Activated CD4-positive, CD25-positive, alpha-beta regulatory T cell treated with anti-CD3 and anti-CD28 coated beads, Interleukin-2, amount 50 U/mL, for 16 hours (primary cell): ENCODE results near the gene OR10A3.

ENCODE experiments used
- DNase-seq: peaks from one replicate; pipeline ENCODE4 v3.0.0-alpha.2; 2020; ENCODE audit warnings: low read depth, low spot score

The OR10A3 gene

DNA sequence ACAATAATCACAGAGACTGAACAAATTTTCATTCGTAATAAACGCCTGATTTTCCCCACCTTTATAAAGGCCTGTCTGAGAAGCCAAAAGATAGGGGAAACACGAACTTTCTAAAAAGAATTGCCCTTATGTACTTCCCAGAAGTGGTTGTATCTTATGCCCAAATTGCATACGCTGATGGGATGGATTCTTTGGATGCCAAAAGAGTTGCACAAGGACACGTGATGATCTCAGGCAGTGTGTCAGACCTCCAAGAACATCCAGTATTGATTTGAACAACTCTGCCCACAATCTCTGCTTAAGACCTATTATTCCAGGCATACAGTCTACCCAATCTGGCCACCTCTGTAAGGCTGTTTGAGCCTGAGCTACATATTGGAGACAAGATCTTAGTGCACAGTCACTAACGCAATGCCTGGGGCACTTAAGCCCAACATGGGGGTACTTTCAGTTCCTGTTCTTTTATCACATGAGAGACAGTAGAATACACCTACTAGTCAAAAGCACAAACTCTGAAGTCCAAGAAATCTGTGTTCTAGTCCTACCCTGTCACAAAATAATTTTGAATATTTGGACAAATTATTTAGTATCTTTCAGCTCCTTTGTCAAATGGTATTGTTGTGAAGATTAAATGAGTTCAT, 49.3 kb downstream of the OR10A3 start:
- DNase-seq: no peak

DNA sequence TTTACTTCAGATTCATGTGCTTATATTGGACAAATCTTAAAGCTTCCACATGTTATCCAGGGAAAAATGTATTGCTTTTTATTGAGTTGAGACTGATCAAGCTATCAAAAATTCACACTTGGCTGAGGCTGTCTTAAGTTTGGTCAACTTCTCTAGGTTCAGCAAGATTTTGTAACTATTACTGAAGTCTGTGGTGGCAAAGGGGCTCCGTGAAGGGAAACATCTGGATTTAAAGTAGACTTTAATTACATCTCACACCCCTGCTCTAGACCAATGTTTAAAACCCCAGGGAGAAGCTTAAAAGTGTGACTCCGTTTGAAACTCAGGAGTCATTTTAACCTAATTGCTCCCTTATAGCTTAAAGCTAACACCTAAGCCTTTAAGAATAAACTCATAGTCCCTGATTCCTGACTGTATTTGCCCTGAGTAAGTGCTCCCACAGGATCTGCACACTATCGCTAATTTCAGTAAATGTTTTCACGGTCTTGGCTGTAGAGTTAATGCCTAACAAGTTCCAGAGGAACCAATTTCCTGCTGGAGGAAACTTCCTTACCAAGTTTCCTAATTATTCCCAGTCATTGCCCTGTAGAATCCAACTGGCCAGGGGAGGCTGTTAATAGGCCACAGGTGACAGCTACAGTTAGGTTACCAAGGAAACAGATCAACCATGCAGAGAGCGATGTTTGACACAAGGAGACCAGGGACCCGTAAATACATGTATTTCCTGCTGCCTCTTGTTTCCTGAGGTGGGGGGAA, 50.9 kb downstream of the OR10A3 start:
- DNase-seq: no peak

DNA sequence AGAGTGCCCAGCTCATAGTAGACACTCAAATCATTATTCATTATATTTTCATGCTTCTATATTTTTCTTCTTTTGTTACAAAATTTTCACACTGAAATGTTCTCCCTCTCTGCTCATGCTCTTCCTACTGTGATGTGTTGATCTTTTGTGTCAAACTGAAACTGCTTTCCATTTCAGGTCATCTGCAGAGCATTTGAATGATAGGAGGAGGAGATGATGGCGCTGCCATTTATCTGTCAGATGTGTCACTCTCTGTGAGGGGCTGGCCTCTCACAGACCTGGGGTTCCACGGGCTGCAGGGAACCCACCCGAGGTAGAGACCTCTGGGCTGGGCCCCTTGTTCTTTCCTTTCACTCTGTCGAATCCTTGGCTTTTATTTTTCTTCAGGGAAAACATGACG, 51.5 kb downstream of the OR10A3 start:
- DNase-seq: no peak
